Neural crest cell (in vitro differentiated cells): ENCODE data around the gene HGS. TPM values are rescaled to one million over a fixed set of nuclear protein-coding genes. Genes with fewer than 3 reads are reported as not detected.

Experiments
- DNase-seq: peaks from one replicate; pipeline ENCODE4 v3.0.0; 2021; ENCODE audit warnings: low read depth, mixed read lengths, low spot score
- H3K27ac Mint-ChIP-seq: one replicate; pipeline ENCODE4 v1.8.0; 2021; ENCODE audit warnings: mild to moderate bottlenecking, mixed read lengths; ENCODE audit not compliant: unreplicated experiment
- H3K27me3 Mint-ChIP-seq: 2 replicates; pipeline ENCODE4 v1.8.0; 2021; ENCODE audit warnings: low read depth, mild to moderate bottlenecking, mixed read lengths
- H3K36me3 Mint-ChIP-seq: 2 replicates; pipeline ENCODE4 v1.8.0; 2021; ENCODE audit warnings: low read depth, mild to moderate bottlenecking, mixed read lengths
- H3K4me1 Mint-ChIP-seq: 2 replicates; pipeline ENCODE4 v1.8.0; 2021; ENCODE audit warnings: mixed read lengths
- H3K4me3 Mint-ChIP-seq: one replicate; pipeline ENCODE4 v1.8.0; 2021; ENCODE audit warnings: mild to moderate bottlenecking, mixed read lengths
- H3K9me3 Mint-ChIP-seq: 2 replicates; pipeline ENCODE4 v1.8.0; 2021; ENCODE audit warnings: mixed read lengths
- CTCF ChIP-seq: fragments of 200-600 bp; sonication (generic); conservative IDR thresholded peaks from 2 replicates; pipeline ENCODE4 v1.5.0; 2021; ENCODE audit warnings: antibody characterized with exemption, mild to moderate bottlenecking
- total RNA-seq: library from RNA; stranded (reverse); gene quantifications from 2 replicates; pipeline ENCODE4 v1.2.1, GENCODE V29; 2021

The HGS gene
- total RNA-seq, 1 donor from 2014 or later, result 103 TPM

- Mint-ChIP-seq H3K4me3 (no peak overlapping the region), H3K27me3 (peaks cover 14% of the 10 kb centered on the region), H3K36me3 (no peaks in the 10 kb centered on the region), H3K9me3 (no peaks in the 10 kb centered on the region), H3K27ac (no peak overlapping the region), H3K4me1 (no peaks in the 10 kb centered on the region)
- no peak for TF ChIP-seq CTCF
- DNase-seq, result no peak
These were observed 41.6 kb downstream of the HGS start for GRCh38 chr17:81725439-81725838.

- DNase-seq, result no peak
- Mint-ChIP-seq H3K4me3 (no peak overlapping the region), H3K4me1 (no peaks in the 10 kb centered on the region), H3K27ac (no peak overlapping the region), H3K27me3 (peaks cover 14% of the 10 kb centered on the region), H3K9me3 (no peaks in the 10 kb centered on the region), H3K36me3 (no peaks in the 10 kb centered on the region)
- no peak for TF ChIP-seq CTCF
These were observed 42.2 kb downstream of the HGS start for GRCh38 chr17:81726004-81726403.

- Mint-ChIP-seq H3K36me3 (no peaks in the 10 kb centered on the region), H3K4me3 (no peak overlapping the region), H3K27me3 (peaks cover 16% of the 10 kb centered on the region), H3K9me3 (no peaks in the 10 kb centered on the region), H3K27ac (no peak overlapping the region), H3K4me1 (peaks cover 2% of the 10 kb centered on the region)
- DNase-seq, result no peak
- no peak for TF ChIP-seq CTCF
These were observed 43.7 kb downstream of the HGS start for GRCh38 chr17:81727324-81728031.

- H3K27ac Mint-ChIP-seq, result no peak overlapping the region
These were observed 49.9 kb downstream of the HGS start for GRCh38 chr17:81733507-81734404.

More at GRCh38 chr17:81733507-81734404, 49.9 kb downstream of the HGS start:
- H3K4me3 Mint-ChIP-seq, result no peak overlapping the region
- H3K27me3 Mint-ChIP-seq, result peaks cover 23% of the 10 kb centered on the region
- H3K36me3 Mint-ChIP-seq, result no peaks in the 10 kb centered on the region
- DNase-seq, result peak; percentile 83
- peaks cover 4% of the 10 kb centered on the region for H3K4me1 Mint-ChIP-seq
- H3K9me3 Mint-ChIP-seq, result no peaks in the 10 kb centered on the region
- peak; percentile 90 for TF ChIP-seq CTCF
